HG03280 (cell line): ENCODE measurements around the gene VASN.

ENCODE experiments used
- ATAC-seq: cut with Tn5 transposase; IDR thresholded peaks from one replicate; pipeline ENCODE4 v1.9.1; 2021; ENCODE audit warnings: mild to moderate bottlenecking, moderate library complexity; ENCODE audit not compliant: unreplicated experiment

VASN gene

DNA sequence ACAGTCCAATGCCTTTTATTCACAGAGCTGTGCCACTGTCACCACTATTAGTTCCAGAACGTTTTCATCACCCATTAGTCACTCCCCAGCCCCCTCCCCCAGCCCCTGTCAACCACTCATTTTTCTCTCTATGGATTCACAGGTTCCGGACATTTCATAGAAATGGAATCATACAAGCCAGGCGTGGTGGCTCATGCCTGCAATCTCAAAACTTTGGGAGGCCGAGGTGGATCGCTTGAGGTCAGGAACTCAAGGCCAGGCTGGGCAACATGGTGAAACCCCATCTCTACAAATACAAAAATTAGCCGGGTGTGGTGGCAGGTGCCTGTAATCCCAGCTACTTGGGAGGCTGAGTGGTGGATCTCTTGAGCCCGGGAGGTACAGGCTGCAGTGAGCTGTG, 19.8 kb upstream of the VASN start:
- no peak for ATAC-seq

DNA sequence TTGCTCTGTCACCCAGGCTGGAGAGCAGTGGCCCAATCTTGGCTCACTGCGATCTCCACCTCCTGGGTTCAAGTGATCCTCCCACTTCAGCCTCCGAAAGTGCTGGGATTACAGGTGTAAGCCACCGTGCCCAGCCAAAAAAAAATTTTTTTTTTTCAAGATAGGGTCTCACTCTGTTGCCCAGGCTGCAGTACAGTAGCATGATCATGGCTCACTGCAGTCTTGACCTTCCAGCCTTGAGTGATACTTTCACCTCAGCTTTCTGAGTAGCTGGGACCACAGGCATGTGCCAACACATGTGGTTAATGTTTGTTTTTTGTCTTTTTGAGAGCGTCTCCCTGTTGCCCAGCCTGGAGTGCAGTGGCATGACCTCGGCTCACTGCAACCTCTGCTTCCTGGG, 18.8 kb upstream of the VASN start:
- no peak for ATAC-seq

DNA sequence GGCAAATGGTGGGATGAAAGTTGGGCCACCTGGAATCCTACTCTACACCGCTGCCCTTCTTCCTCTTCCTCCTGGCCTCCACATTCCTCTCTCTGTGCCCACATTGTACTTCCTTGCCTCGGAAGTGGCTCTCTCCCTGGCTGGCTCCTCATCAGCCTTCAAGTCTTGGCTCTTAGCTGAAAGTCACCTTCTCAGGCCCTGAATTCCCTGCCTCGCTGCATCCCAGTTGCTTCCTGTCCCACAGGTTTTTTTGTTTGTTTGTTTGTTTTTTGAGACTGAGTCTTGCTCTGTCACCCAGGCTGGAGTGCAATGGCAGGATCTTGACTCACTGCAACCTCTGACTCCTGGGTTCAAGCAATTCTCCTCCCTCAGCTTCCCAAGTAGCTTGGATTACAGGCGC, 18.0 kb upstream of the VASN start:
- no peak for ATAC-seq

DNA sequence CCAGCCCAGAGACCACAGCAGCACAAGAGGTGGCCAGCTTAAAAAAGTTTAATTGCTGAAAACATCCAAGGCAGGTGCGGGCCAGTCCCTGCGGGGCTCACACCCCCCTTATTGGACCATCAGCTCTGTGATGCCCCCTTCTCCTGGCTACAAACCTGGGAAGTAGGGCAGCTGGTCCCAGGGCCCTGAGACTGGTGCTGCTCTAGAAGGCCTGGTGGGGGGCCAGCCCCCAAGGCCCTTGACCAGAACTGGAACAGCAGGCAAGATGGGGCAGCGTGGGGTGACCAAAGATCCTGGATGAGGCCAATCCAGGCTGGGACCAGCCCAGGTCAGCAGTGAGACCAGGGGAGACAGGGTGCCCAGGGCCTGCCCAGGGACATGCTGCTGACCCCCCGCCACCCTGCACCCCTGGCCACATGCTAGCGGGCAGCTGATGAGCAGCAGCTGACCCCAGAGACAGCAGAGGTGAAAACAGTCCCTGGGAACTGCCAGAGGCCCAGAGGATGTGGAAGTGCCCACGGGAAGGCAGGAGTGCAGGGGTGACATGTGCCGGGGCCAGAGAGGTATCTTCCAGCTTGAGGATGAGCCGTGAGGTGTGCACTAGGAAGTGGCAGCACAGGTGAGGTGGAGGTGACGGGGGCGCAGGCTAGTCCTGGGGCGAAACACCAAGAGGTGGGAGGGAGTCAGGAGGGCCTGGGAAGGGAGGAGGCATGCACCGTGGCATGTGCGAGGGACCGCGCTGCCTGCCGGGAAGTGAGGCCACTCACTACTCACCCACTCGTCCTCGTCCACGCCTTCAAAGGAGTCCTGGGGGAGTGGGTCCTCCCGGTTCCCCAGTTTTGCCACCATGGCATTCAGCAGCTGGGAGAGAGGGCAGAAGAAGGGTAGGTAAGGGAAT, 16.9 kb upstream of the VASN start:
- no peak for ATAC-seq

DNA sequence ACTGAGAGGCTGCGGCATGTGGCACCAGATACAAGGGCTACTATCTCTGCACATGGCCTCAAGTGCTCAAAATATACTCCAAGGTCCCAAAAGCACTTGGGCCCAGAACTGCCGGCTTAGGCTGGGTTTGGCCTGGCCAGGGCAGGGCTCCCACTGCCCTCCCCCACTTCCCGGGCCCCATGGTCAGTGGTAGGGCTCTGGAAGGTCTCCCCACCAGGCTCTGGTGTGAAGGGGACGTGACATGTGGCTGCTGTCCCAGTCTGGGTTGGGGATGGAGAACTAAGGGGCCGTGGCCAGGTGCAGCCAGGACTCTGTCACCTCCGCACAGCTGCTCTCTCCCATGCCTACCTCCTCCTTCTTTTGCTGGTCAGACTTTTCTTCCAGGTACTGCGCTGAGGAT, 14.8 kb upstream of the VASN start:
- ATAC-seq = no peak

DNA sequence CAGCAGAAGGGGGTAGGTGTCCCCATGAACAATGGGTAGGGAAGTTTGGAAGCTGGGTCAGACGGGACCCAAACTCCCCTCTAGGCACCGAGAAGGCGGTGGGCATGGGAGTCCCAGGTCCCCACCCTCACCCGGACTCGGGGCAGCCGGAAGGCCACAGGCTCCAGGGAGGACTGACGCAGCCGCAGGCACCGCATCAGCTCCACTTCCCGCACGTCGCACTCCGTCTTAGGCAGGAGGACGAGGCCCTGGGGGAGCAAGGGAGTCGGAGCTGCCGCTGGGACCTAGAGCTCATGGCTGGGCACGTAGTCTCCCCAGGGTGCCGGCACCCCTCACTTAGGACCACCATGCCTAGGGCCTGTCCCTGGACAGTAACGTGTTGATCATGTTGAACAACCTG, 13.4 kb upstream of the VASN start:
- ATAC-seq = no peak

DNA sequence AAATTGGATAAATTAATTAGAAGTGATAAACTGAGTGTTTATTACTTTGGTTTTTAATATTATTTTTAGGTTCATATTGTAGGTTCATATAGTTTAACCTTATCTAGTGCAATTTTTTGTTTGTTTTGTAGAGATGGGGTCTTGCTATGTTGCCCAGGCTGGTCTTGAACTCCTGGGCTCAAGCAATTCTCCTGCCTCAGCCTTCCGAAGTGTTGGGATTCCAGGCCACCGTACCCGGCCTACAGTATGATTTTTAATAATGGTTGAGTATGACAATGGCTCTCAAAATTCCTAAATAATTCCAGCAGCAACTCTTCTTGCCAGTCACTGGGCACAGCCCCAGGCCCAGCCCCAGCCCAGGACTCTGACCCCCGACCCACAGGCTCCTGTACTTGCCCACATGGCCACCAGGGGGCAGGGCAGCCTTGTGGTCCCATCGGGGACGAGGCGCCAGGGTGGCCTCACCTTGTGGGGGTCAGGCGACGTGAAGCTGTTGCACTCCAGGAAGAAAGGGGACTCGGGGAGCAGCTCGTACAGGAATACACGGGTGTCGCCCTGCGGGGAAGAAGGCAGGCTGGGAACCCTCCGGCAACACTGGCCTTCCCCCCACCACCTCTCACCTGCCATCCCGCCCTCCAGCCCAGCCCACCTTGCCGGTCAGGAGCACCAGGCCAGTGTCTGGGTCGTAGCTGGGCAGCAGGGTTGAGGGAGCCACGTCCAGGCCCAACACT, 12.7 kb upstream of the VASN start:
- no peak for ATAC-seq

DNA sequence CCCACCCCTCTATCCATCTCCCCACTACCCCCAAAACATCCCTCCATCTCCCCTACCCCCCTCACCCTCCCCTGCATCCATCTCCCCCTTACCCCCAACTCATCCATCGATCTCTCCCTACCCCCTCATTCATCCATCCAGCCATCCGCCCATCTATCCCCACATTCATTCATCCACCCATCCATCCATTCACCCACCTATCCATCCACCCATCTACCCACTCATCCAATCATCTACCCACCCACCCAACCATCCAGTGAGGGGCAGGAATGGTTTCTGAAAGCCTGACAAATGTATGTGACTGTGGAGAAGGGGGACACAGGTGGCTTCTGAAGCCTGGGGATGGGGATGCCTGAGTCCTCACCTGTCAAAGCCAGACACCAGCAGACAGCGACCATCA, 11.7 kb upstream of the VASN start:
- ATAC-seq = no peak

DNA sequence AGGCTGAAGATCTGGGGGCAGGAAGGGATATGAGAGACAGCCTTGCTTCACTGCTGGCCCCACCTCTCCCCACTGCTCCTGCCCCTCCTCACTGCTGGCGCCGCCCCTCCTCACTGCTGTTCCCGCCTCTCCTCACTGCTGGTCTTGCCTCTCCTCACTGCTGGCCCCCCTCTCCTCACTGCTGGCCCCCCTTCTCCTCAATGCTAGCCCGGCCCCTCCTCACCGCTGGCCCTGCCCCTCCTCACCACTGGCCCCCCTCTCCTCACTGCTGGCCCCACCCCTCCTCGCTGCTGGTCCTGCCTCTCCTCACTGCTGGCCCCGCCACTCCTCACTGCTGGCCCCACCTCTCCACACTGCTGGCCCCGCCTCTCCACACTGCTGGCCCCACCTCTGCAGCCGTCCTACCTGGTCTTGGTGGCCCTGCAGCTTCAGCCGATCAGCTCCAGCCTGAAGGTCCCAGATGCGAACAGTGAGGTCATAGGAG, 11.1 kb upstream of the VASN start:
- ATAC-seq = no peak

DNA sequence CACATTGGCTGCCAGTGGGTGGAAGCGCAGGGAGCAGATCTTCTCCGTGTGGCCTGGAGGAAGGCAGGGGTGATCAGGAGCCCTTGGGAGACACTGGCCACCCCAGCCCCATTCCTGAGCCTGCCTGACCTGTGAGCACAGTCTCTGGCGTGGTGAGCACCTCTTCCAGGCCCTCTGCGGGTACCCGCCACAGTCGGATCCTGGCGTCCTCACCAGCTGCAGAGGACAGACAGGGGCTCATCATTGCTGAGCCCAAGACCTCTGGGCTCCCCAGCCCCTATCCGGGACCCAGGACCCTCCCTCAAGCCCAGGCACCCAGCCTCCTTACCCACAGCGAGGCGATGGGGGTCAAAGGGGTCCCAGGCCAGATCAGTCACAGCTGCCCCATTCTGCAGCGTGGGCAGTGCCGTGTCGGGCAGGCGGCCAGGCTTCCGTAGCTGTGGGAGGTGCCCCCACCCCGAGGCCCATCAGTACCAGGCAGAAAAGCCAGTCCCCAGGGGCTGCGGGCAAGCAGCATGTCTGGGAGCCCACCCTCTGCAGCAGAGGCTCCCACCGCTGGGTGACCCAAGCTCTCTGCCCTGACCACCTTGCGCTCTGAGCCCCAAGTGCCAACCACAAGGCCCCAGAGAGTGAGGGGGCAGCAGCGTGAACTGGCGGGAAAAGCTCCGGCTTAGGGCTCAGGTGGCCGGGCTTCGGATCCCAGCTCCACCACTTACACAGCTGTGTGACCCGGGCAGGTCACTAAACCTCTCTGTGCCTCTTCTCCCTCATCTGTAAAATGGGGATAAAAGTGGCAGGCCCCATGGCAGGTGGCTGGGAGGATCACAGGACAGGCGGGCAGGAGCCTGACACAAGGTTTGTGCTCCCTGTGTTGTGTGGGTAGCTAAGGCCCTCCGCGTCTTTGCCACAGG, 10.4 kb upstream of the VASN start:
- no peak for ATAC-seq

DNA sequence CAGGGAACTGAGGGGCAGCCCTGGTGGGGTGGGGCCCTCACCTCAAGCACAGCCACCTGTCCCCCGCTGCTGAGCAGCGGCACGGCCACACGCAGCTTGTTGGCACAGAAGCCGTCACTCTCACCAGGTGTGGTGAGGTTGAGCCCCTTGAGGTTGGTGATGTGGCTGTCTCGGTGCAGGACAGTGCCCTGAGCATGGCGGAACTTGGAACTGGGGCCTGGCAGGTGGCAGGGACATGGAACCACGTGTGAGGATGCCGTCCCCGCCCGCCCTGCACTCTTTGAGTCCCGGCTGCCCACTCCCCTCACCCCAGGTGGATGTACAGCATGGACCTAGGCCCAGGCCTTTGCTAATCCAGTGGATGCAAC, 9.7 kb upstream of the VASN start:
- no peak for ATAC-seq

DNA sequence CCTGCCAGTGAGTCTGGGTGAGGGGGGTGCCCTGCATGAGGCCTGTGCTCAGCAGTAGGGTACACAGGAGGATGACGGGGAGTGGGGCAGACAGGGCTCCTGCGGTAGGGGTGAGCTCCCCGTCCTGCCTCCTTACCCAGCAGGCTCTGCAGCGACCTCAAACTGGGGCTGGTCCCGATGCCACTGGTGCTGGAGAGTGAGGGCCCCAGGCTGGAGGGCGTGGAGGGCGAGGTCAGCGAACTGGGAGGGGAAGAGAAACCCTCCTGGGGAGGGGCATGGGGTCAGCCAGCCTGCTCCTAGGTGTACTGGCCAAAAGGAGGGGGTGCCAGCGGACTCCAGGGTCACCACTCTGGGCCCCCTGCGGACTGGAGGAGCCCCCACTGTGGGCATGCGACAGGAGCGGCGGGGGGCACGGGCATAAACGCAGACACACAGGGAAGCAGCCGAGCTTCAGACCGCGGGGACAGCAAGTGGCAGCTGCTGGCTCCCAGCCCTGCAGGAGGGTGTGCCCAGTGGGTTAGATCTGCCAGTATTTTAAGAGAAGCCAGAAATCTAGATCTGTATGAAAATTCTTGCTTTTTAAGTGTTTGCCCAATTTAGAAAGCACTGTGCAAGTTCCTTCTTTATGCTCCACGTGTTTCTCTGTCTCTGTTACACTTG, 9.0 kb upstream of the VASN start:
- no peak for ATAC-seq

DNA sequence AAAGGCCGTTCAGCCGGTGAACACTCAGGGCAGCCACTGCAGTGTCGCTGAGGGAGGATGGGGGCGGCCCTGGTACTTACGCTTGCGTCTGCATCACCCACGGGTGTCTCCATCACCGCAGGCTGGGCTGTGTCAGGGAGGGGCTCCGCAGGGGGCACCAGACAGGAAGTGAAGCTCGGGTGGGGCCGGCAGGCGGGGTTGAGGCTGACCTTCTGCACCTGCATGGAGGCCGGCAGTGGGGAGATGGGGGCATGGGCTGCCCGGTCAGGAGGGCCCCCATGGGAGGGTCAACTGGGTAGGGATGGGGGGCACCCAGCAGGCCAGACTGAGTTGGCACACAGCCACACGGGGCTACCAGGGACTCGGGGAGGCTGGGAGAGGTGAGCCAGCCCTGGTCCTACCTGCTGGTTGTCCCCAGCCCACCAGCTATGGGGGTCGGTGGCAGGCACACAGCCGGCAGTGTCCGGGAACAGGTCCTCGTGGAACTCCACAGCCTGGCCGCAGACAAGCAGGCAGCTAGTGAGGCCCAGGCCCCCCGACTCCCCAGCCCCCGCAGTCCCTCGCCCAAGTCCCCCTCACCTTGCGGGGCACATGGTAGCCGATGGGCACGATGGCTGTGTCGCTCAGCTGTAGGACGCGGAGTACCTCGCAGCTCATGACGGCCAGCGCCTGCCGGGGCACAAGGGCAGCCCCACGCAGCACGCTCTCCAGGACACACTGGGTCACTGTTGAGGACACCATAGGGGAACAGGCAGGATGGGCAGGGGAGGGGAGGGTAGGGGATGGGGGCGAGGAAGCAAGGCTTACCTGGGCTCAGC, 7.2 kb upstream of the VASN start:
- ATAC-seq = no peak

DNA sequence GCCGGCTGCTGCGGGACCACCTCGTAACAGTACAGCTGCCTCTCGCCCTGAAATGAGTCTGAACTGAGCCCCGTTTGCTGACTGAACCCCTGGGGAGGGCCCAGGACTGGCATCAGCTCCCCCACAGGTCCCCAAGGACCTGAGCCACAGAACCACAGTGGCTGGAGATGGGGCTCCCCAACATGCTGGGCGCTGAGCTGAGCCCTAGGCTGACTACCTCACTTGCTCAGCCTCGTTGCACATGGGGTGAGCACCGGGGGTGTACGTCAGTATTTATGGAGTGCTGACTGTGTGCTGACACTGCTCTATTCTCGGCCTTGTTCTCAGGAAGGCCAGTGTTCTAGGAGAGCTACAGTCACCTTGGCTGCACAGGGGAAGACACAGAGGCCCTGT, 6.6 kb upstream of the VASN start:
- ATAC-seq = no peak

DNA sequence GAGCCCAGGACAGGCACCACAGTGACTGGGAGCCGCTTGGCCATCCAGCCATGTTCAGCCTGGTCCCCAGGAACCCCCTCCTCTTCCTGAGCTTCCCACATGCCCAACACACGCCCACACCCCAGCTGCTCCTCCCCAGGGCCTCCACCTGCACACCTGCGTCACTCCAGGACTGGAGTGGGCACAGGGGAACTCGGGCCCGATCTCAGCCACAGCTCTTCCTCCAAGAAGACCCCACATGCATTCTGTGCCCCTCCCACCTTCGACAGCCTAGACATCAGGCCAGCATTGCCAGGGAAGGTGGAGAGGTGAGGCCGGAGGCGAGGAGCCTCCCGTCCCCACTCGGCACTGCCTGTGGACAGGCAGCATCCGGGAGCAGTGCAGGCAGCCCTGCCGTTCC, 6.0 kb upstream of the VASN start:
- no peak for ATAC-seq

DNA sequence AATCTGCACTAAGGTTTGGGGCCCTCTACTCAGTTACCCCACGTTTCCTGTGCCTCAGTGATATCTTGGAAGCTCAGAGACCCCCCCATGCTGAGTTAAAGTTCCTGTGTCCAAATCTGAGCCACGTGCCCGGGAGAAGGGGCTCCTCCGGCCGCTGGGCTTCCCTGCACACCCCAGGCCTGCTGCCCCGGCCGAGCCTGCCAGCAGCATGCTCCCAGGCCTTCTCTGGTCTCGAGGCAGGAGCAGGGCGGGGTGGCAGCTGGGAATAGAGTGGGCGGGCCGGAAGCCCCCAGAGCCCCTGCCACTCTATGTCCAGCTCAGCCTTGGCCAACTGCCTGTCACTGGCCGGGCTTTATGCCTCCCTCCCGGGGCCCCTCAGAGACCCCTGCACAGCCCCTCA, 5.6 kb upstream of the VASN start:
- no peak for ATAC-seq

DNA sequence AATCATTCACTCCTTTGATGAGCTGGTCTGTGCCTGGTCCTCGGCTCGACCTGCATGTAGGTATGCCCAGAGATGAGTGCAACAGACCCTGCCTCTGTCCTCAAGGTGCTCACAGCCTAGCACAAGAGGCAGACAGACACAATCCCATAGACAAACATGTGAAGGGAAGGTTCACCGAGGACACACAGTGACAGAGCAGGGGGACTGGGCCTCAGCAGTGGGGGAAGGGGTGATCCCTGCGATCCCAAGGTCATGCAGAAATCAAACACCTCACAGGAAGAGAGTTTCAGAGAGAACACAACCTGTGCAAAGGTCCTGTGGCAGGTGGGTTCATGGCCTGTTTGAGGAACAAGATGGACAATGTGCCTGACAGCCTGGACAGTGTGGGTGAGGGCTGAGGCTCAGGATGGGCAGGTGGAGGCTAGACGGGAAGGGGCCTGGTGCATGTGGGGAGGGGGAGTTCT, 4.2 kb upstream of the VASN start:
- no peak for ATAC-seq

DNA sequence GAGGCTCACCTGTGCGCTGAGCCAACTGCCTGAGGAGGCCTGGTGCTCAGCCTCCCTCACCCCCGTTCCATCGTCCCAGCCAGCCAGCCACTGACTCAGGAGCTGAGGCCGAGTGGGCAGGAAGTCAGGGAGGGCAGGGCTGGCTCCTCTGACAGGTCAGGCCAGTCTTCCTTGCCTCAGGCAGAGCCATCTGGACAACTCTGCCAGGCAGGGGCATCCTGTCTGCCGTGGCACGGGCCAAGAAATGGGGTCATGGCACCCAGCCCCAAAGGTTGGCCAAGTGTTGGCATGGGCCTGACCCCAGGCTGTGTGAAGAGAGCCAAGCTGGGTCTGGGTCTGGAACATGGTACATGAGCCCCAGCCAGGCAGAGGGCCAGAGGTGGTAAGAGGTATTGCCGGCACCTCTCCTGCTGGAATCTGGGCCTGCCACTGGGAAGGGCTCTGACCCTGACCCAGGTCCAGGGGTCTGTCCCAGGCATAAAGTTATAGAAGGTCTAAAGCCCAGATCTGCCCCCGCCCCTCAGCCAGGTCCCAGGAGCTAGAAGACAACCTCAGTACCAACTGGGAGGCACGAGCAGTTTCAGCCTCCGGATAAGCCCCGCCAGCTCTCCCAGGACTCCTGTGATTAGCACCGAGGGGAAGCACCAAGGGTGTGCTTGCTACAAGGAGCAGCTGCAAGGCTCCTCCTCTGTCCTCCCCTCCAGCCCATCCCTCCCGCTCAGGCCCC, 2.5 kb upstream of the VASN start:
- ATAC-seq = no peak

DNA sequence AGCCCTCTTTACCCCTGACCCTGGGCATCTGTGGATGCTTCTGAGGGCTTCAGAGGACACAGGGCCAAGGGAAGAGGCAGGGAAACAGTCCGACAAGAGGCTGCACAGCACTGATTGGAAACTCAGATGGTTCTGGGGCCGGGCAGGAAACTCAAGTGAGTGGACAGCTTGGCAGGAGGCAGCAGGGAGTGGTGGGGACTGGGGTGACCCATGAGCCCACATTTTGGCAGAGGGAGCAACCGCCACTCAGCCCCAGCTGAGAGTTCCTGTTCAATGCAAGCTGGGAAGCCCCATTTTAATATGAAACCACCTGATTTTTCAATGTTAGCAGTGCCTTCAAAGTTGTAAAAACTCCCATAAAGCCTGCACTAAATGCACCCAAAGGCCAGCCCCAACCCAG, 1.5 kb upstream of the VASN start:
- no peak for ATAC-seq
